NCI-H446 (cell line): ENCODE data around the gene SPAG7.

Source experiments
- DNase-seq, 2 experiments: peaks; one replicate each; lab custom pipeline; 2025; lab: John Stamatoyannopoulos, UW

The SPAG7 gene, protein sequence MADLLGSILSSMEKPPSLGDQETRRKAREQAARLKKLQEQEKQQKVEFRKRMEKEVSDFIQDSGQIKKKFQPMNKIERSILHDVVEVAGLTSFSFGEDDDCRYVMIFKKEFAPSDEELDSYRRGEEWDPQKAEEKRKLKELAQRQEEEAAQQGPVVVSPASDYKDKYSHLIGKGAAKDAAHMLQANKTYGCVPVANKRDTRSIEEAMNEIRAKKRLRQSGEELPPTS

DNA sequence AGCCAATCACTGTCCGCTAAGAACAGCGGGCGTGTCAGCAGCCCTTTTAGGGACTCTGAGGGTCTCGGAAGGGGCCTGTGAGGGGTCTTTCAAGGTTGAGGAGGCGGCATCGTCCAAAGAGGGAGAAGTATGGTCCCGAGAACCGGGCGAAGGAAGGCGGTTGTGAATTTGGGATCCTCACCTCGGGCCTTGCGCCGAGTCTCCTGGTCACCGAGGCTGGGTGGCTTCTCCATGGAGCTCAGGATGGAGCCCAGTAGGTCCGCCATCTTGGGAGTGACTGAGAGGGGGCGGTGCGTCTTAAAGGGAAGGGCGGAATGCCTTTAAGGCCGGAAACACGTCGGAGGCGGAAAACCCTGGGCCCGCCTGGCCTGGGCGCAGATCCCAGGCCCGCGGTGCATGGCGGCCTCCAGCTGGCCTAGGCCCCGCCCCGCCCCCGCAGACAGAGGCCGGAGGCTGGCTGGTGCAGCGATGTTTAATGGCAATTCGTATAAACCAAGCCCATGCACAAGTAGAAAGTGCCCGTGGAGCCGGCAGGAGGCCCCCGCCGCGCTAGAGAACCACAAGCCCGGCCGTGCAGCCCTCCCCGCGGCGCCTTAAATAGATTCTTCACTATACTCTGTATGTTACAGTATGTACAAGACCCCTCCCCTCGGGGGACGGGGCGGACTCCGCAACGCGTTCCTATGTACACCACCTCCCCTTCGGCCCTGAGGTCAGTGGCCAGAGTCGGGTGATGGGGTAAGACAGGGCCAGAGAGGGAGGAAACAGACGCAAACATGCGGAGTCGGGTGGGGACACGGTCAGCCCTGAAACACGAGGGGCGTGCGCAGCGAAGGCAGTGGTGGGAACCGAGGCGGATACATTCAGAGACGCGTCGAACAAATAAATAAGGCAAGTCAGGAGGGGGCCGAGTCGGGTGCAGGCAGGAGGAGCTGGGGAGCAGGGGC is at the start of gene SPAG7:
Gene SPAG7 (minus strand): TSS at position 279 of the 947 bp plus-strand sequence. CDS start 13 bp downstream, at position 266.
- DNase-seq = peak; percentile 89 to 94

- no peak for DNase-seq
Observed at GRCh38 chr17:5014357-5014756, 46.7 kb upstream of the SPAG7 start.

DNA sequence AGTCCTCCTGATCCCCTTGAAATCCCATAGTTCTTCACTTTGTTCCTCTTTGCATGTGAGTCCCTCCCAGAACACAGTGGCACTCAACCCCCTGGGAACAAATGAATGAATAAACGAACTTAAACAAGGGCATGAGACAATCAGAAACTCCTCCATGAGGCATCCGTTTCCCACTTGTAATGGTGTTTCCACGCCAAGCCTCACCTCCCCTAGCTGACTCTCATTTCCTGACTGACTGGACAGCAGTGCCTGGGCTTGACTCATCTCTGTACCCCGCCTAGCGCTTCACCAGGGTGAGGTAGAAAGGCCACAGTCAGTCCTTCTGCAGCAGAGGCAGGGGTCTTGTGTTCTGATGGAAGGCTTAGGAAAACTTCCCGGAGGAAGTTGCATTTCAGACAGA is 44.3 kb upstream of the SPAG7 start:
- no peak for DNase-seq

DNA sequence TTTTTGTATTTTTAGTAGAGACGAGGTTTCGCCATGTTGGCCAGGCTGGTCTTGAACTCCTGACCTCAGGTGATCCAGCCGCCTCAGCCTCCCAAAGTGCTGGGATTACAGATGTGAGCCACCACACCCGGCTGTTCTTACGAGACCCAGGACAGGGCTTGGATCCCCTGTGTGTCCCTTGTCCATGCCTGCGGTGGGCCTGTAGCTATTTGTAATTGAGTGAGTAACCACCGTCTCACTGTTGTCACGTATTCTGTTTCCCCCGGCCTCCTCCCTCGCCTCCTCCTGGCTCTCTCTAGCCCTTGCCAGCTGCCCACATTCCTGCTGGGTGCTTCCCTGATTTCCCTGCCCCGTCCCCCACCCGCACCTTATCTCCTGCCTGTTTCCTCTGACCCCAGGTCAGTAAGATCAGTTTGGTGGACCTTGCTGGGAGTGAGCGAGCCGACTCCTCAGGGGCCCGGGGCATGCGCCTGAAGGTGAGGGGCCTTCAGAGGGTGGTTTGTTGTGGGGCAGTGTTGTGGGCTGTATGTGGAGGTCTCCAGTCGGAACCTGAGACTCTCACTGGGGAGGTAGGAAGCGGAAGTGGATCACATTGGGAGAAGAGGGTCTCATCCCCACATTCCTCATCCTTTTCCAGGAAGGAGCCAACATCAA is 35.7 kb upstream of the SPAG7 start:
- DNase-seq = no peak

DNA sequence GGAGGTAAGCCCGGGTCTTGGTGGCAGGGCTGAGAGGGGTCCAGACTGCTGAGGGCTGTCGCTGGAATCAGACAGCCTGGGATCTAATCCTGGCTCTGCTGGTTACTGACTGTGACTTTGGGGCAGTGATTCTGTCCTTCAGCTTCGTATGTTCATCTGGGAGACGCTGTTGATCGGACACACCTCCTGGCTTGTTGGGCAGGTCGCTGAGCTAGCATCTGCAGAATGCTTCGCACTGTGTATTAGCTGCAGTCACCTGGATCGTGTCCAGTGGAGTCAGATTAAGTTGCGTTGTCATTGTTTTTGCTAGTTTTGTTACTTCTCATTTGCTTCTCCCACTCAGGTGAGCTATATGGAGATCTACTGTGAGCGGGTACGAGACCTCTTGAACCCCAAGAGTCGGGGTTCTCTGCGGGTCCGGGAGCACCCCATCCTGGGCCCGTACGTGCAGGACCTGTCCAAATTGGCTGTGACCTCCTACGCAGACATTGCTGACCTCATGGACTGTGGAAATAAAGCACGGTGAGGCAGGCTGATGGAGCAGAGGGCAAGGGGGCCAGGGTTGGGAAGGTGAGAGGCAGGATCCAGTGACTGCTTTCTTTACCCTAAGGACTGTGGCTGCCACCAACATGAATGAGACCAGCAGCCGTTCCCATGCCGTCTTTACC is 34.6 kb upstream of the SPAG7 start:
- no peak for DNase-seq

- DNase-seq = no peak
Observed at GRCh38 chr17:5000237-5000639, 32.6 kb upstream of the SPAG7 start.

DNA sequence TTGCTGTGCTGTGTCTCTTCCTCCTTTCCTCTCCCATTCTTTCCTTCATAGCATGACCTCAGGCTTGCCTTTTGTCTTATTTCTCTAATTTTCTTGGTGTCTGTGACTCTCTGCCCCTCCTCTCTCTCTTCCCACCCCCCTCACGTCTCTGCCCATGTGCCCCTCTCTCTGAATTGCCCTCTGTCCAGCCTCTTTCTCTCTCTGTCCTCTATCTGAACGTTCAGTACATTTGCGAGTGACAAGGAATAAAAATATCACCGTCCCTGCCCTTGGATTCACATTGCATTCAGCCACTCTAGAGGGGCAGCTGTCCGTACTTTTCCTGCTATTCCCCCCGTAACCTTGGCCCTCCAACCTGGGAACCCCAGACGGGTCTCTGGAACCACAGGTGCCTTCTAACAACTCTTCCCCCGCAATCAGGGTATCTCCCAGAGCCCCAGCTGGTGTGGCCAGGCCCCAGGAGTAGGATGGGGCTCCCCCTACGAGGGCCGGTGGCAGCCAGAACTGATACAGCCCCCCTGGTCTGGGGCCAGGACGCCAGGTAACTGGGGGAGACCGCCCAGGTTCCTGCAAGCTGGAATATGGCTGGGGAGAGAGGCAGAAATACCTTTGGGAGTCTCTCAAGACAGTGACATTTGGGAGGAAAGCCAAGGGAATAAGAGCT is 31.9 kb upstream of the SPAG7 start:
- DNase-seq = no peak

- DNase-seq = no peak
Observed at GRCh38 chr17:4998732-4999429, 31.3 kb upstream of the SPAG7 start.

GRCh38 chr17:4998027-4998731 is 30.6 kb upstream of the SPAG7 start:
- DNase-seq = no peak

- peak; percentile 87 to 90 for DNase-seq
Observed at GRCh38 chr17:4997302-4998026, 29.8 kb upstream of the SPAG7 start, which contains the start of the genes INCA1 and KIF1C. Gene INCA1 (minus strand): TSS chr17:4997522. CDS start chr17:4994437, 3,085 bp downstream. Gene KIF1C (plus strand): TSS chr17:4997950. CDS start chr17:5000247, 2,297 bp downstream.

DNA sequence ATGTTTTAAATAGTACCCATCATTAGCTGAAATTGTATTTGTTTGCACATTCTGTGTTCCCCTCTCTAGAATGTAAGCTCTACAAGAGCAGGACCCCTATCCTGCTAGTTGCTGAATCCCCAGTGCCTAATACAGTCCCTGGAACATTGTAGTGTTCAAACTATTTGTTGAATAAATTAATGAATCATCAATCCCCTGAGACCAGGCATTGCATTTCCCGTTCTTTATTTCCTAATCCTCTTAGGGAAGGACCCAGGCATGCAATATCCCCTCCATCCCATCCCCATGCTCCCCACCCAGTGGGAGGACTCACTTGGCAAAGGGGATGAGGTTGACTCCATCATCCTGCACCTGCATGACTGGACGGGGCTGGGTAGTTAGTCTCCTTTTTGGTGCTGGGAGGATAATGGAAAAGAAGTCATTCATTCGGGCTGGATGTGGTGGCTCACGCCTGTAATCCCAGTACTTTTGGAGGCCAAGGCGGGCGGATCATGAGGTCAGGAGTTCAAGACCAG is 26.5 kb upstream of the SPAG7 start:
- no peak for DNase-seq

DNA sequence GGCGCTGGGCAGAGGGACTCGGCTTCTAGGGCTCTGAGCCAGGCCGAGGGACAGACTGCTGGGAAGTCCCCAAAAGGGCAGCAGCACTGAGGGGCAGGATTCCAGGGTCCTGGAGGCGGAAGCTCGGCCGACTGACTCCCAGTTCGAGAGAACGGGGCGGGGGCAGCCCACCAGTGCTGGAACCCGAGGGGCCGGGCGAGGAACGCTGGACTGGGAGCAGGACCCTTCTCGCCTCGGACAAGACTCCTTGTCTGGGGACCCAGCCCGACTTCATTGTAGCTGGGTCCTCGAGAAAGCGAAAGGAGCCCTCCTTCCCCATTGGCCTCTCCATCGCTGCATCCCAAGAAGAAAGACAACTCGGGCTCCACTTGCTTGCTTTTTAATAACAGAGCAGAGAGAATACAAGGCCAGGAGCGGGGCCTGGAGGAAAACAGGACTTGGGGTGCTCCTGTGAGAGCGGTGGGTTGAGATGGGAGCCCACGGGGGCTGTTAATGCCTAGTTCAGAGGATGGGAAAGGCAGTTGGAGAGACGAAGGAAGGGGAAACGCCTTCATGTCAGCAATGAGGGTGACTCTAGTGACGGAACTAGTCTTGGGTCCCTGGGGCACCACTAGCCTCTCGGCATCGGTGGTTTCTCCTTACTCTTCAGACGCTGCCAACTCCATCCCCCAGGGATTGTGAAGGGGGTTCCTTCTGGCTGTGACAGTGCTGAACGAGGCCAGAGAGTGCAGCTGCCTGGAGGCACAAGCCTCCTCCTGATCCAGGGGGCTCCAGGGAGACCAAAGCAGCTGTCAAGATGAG is 20.4 kb upstream of the SPAG7 start:
- peak in 1 of 2 experiments; percentile 26 for DNase-seq

DNA sequence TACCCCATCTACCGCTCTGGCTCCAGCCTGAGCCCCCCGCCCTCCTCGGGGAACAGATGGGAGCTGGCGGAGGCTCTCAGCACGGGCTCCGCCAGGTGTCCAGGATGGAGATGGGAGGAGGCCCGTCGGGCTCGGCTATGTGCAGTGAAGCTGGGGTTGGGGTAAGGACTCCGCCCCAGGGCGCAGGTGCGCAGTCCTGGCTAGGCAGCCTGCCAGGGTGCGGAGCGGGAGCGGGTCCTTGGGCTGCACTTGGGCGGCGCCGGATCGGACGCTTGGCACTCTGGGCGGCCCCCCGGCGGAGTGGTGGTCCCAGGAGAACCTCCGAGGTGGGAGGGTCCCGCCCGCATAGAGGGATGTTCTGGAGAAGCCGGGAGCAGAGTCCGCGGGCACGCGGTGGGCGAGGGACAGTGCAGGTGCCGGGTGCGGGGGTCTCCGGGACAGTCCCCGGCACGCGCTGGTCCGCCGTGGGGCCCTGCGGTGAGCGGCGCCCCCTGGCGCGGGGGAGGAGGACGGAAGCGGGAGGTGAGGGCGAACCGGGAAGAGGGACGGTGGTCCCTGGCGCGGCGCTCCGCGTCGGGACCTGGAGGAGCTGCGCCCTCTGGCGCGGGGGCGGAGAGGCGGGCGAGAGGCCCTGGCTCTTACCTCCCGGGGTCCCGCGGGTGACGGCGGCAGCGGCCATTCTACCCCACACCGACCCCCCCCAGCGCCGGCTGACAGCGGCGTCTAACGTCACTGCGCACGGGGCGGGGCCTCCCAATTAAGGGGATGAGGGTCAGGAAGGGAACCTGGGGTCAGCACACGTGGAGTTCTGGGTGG is 19.5 kb upstream of the SPAG7 start, which contains the start of gene CAMTA2:
Gene CAMTA2 (minus strand): TSS at position 725 of the 816 bp plus-strand sequence. CDS start 1,453 bp downstream, outside the sequence.
- peak; percentile 20 to 82 for DNase-seq

GRCh38 chr17:4986403-4986802 is 18.8 kb upstream of the SPAG7 start:
- no peak for DNase-seq

GRCh38 chr17:4982305-4982704 is 14.7 kb upstream of the SPAG7 start:
- no peak for DNase-seq

- peak; percentile 16 to 41 for DNase-seq
Observed at GRCh38 chr17:4980644-4981216, 13.1 kb upstream of the SPAG7 start.

DNA sequence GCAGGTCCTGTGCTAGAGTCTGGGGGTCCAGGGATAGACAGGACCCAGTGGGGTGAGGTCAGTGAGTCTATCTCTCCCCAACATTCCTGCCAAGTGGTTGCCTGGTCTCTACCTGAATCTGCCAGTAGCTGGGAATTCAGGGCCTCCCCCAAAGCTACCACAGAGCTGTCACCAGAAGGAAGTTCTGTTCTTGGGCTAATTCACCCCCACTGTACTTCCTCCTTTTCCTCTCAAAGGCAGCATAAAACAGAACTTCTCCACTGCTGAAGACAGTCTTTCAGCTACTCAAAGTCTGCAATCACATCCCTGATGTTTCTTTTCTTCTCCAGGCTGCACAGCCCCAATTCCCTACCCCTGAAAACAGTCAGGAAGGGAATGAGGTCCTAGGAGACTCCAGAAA is 11.1 kb upstream of the SPAG7 start:
- DNase-seq = no peak
